ENCODE measurements around the gene TUBB1. TPM values are rescaled to one million over a fixed set of nuclear protein-coding genes. Genes with fewer than 3 reads are reported as not detected.
A peak's percentile ranks its signal among the peaks of the same experiment; 100 is the strongest.

The TUBB1 gene
- total and polyA plus RNA-seq, 12 donors: 0.07 to 1.3 (median 0.13) TPM; not detected in 5

GRCh38 chr20:59024111-59024530 lies 4.9 kb downstream of the TUBB1 start:
- Histone ChIP-seq H3K9me3 (replicated peaks in 1 of 3) (no peaks in the 10 kb centered on the region), H3K4me1 (replicated peaks in 1 of 2) (peaks cover 8 to 28% of the 10 kb centered on the region in 2 donors), H3K27ac (no peak overlapping the region), H3K4me3 (no peak overlapping the region), H3K27me3 (no peaks in the 10 kb centered on the region), H3K36me3 (replicated peaks in 1 of 2) (peaks cover 0 to 37% of the 10 kb centered on the region in 2 donors)
- intact Hi-C loops (cut with DNase I): loop anchor here in 1 of 2 donors (10.0 kb wide), 1 partner anchor 119 kb away; no protein-coding TSS in a partner anchor
- TF ChIP-seq POLR2A (IDR thresholded peaks at IDR 0.05) (no peak), CTCF (IDR thresholded peaks at IDR 0.05) (no peak)
- WGBS, 4 donors: 95 to 100% (median 96%) methylated on average over 5 to 24 of the region's 24 CpGs
- DNase-seq: peak in 2 of 7 donors; percentile 19 to 45

GRCh38 chr20:59025086-59025485 lies 5.9 kb downstream of the TUBB1 start:
- peaks cover 14 to 38% of the 10 kb centered on the region in 2 donors for H3K4me1 ChIP-seq (replicated peaks in 1 of 2)
- H3K9me3 ChIP-seq (replicated peaks in 1 of 3): no peaks in the 10 kb centered on the region
- no peak overlapping the region for H3K4me3 ChIP-seq
- 33 to 43% (median 38%) methylated on average over 2 of the region's 2 CpGs for WGBS, 4 donors
- intact Hi-C loops (cut with DNase I): loop anchor here in 1 of 2 donors (10.0 kb wide), 1 partner anchor 120 kb away; no protein-coding TSS in a partner anchor
- peak in 4 of 7 donors; percentile 25 to 53 (median 45) for DNase-seq
- no peaks in the 10 kb centered on the region for H3K27me3 ChIP-seq
- peak overlapping the region in 1 of 5 donors; percentile 9 for H3K27ac ChIP-seq
- peaks cover 0 to 46% of the 10 kb centered on the region in 2 donors for H3K36me3 ChIP-seq (replicated peaks in 1 of 2)
- TF ChIP-seq POLR2A (IDR thresholded peaks at IDR 0.05) (no peak), CTCF (IDR thresholded peaks at IDR 0.05) (no peak)

DNA sequence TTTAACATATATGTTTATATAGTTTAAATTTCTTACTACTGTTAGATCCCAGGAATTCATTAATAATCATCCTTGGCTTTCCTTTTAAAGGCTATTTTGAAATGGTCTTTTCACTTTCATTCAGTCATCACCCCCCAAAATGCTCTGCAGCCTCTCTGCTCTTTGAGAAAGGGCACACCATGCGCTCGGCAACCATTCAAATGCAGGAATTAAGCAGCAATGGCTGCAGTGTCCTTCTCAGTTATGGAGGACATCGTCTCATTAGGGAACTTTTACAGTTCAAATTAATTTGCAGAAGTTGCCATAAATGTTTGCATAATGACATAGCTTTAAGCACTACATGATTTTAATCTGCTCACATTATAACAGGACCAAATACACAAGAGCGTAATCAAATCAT lies 6.3 kb downstream of the TUBB1 start:
- intact Hi-C loops (cut with DNase I): loop anchor here in 1 of 2 donors (10.0 kb wide), 1 partner anchor 121 kb away; no protein-coding TSS in a partner anchor
- H3K36me3 ChIP-seq (replicated peaks in 1 of 2): peaks cover 0 to 49% of the 10 kb centered on the region in 2 donors
- no peaks in the 10 kb centered on the region for H3K9me3 ChIP-seq (replicated peaks in 1 of 3)
- WGBS, 4 donors: 88 to 95% (median 93%) methylated on average over 4 of the region's 4 CpGs
- H3K27ac ChIP-seq: peak overlapping the region in 1 of 5 donors; percentile 9
- TF ChIP-seq CTCF (IDR thresholded peaks at IDR 0.05) (no peak), POLR2A (IDR thresholded peaks at IDR 0.05) (no peak)
- DNase-seq: peak in 1 of 7 donors; percentile 21
- peaks cover 14 to 42% of the 10 kb centered on the region in 2 donors for H3K4me1 ChIP-seq (replicated peaks in 1 of 2)
- no peaks in the 10 kb centered on the region for H3K27me3 ChIP-seq
- H3K4me3 ChIP-seq: no peak overlapping the region

DNA sequence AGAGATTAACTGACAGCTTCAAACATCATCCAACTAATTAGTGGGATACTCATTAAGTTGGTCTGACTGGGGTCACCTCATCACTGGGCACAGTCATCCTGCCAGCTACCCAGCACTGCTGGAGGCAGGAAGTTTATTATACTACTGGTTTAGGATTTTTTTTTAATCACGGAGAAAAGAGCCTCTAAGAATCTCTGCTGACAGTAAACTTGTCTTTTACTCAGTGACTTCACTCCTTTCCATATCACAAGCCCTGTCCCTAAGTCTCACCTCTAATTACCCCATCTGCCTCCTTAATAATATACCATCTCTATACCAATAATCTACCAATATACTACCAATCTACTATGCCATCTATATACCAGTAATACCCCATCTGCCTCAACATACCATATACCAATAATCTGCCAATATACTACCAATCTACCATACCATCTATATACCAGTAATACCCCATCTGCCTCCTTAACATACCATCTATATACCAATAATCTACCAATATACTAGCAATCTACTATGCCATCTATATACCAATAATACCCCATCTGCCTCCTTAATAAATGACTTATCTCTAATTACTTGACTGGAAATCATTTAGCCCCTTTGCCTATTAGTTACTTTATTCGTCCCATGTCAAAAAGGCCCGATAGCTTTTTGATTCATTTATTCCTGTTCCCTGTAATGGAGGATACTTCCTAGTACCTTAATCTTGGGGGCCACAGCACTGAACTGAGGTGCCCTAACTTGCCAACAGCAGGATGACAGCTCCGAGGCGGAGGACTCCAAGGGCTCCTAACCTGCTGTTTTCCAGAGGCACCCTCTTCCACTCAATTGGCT lies 7.9 kb downstream of the TUBB1 start:
- TF ChIP-seq CTCF (IDR thresholded peaks at IDR 0.05) (no peak), POLR2A (IDR thresholded peaks at IDR 0.05) (no peak)
- intact Hi-C loops (cut with DNase I): loop anchor here in 1 of 2 donors (10.0 kb wide), 1 partner anchor 122 kb away; no protein-coding TSS in a partner anchor
- Histone ChIP-seq H3K4me1 (replicated peaks in 1 of 2) (peaks cover 22 to 54% of the 10 kb centered on the region in 2 donors), H3K36me3 (replicated peaks in 1 of 2) (peaks cover 0 to 49% of the 10 kb centered on the region in 2 donors), H3K27me3 (no peaks in the 10 kb centered on the region), H3K9me3 (replicated peaks in 1 of 3) (no peaks in the 10 kb centered on the region), H3K27ac (peak overlapping the region in 1 of 5 donors; percentile 48), H3K4me3 (no peak overlapping the region)
- DNase-seq: peak in 1 of 7 donors; percentile 23
- WGBS, 4 donors: 70 to 77% (median 73%) methylated on average over 5 of the region's 5 CpGs
